Fibroblast of the conjunctiva (primary cell): ENCODE data around the gene PTPN22.
"Not testable (repeated sequence)": the region's sequence is repeated elsewhere in the genome, so short reads cannot be mapped to it uniquely, and the experiment has no call there.

Experiments
- DNase-seq: peaks from one replicate; pipeline ENCODE4 v3.0.0-alpha.2; 2010; ENCODE audit warnings: low read depth

The PTPN22 gene

GRCh38 chr1:113886417-113887401 lies 15.2 kb upstream of the PTPN22 start:
- DNase-seq: no peak

DNA sequence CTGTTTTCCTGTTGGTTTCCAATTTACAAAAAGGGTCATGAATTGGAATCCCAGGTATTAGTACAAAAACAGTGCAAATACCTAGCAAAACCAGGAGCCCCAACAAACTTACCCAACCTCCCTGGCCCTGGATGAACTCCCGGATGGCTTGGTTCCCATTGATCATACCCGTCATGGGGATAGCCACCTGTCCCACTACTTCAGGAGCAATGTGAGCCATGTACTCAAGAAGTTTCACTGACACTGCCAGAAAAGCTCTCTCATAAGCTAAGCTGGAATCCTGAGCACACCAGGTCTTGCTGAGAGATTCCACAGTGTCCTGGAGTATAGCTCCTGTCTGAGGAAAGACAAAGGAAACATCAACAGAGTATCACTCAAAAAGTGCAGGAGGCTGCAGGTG lies 10.1 kb upstream of the PTPN22 start:
- no peak for DNase-seq

- no peak for DNase-seq
Observed at GRCh38 chr1:113879739-113880038, 8.2 kb upstream of the PTPN22 start.

DNA sequence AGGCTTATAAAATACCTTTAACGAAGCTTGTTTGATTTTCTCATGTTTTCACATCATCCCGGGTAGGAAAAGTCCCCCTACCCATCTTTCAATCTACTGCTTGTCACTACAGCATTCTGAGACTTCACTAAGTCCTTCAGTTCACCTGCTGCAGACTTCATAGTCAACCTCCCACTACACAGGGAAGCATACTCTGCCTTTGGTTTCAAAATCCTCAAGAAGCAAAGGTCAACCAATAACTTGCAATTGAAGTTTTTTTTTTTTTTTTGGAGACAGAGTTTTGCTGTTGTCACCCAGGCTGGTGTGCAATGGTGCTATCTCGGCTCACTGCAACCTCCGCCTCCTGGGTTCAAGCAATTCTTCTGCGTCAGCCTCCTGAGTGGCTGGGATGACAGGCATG lies 4.7 kb upstream of the PTPN22 start:
- DNase-seq: no peak

DNA sequence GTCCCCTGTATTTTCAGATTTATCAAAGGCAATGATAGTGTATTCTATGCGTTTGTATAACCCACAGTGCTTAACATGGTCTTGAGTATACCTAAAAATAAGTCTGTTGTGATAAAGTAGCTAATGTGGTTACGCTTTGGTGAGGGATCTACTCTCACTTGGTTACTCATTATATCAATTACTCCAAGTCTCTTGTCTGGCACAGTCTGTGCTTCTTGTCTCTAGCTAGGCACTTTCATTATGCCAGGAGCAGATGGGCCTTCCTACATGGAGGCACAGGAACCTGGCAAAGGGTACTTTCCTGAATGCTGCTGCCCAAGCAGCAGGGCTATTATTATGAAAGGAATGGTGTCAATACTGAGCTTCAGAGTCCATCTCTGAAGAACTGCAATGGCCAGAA lies 4.2 kb upstream of the PTPN22 start:
- no peak for DNase-seq

GRCh38 chr1:113874012-113874879 lies 2.7 kb upstream of the PTPN22 start:
- no peak for DNase-seq

DNA sequence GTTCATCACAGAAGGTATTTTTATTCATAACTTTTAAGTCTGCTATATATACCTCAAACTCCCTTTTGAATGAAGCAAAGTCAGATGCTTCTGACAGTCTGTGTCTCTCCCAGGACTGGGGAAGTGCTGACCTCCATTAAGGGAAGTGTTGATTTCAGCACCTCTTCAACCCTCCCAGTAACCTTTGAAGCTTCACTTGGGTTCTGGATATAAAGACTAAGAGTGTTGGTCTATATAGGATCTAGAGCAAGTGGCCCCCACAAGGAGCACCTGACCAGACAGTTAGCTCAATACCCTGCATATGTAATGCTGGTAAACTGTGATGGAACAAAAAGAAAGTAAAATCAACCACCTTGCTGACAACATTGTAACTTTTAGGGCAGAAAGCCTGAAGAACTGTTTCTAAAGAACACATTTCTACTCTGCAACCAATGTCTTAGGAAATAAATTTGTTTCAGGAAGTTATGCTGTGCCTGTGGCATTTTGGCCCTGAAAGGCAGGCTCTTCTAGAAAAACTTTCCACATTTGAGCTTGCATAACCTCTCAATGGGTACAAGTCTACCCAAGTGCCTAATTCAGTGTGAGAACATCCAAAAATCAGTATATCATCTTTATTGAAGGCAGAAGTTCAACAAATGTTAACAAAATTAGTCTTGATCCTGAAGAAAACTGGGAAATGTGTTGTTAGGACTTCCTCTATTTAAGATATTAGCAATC lies 865 bp upstream of the PTPN22 start:
- DNase-seq: no peak

- no peak for DNase-seq
Observed at GRCh38 chr1:113870778-113871177, 734 bp downstream of the PTPN22 start.

- DNase-seq: no peak
Observed at GRCh38 chr1:113868387-113869083, 3.0 kb downstream of the PTPN22 start.

DNA sequence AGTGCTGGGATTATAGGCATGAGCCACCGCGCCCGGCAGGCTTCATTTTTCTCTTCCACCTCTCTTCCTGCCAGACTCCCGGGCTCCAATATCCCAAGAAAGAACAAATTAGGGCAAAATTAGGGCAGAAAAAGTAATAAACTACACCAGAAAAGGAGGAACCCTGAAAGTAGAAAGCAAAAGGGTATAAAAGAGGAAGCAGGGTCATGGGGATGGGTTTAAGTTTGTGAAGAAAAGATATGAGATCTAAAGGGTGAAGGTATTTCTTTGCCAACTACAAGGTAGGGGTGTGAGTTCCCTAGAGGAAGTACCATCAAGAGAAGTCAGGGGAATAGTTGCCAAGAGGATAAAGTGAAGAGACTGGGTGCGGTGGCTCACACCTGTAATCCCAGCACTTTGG lies 9.9 kb downstream of the PTPN22 start:
- DNase-seq: no peak

DNA sequence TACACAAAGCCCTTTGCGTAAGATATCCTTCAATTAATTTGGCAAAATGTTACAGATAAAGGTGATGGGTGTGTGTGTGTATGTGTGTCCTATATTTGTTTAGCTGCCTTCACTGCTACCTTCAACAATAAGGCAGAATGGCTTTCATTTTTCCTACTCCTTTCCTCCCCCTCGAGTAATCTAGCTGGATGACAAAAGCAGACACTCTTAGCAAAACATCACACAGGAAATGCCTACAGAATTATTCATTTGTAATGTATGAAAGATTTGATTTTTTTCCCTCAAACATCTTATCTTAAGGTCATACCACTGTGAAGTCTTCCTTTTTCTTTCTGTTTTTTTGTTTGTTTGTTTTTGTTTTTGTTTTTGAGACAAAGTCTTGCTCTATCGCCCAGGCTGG lies 10.6 kb downstream of the PTPN22 start:
- DNase-seq: peak; percentile 9

GRCh38 chr1:113859478-113860175 lies 11.9 kb downstream of the PTPN22 start:
- DNase-seq: no peak

- DNase-seq: no peak
Observed at GRCh38 chr1:113858982-113859381, 12.5 kb downstream of the PTPN22 start.

GRCh38 chr1:113858418-113858817 lies 13.1 kb downstream of the PTPN22 start:
- no peak for DNase-seq

GRCh38 chr1:113857776-113858175 lies 13.7 kb downstream of the PTPN22 start:
- DNase-seq: no peak

DNA sequence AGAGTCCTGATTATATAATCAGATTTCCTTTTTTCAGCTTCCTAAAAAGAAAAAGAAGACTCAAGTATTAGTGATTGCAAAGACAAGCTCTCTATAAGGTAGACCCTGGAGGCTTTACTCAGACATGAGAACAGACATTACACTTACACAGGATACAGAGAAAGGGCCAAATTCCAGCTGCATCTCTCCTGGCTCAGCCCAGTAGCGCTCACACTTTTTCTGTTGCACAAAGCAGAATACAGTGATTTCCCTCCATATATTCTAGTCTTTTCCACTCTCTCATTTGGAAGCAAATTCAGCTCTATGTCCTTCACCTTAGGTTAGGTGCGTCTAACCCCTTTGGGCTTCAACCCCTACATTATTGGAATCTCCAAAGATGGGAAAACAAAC lies 15.1 kb downstream of the PTPN22 start:
- DNase-seq: no peak

DNA sequence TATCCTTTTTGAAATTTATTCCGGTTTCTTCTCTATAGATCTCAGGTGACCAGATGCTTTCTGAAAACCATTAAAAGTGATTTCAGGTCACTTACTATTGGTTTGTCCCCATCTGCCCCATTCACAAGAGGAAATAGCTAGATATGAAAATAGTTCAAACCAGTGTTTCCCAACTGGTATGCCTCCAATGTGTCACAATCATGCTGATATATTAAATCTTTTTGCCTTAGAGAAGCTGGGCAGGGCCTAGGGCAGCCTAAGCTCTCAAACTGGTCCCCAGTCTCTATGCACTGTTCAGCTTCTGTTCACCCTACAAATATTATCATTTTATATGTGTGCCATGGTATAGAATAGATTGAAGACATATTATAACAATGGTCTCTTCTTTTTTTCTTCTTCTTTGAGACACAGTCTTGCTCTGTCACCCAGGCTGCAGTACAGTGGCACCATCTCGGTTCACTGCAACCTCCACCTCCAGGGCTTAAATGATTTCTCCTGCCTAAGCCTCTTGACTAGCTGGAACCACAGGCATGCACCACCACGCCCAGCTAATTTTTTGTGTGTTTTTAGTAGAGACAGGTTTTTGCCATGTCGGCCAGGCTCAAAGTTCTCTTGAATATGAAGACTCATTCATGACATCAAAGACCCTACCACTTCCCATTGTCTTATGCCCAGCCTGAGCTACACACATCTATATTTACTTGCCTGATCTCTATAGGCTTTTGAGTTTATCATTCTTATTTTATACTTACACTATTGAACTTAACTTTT lies 15.7 kb downstream of the PTPN22 start:
- no peak for DNase-seq

- no peak for DNase-seq
Observed at GRCh38 chr1:113854234-113854633, 17.3 kb downstream of the PTPN22 start.

DNA sequence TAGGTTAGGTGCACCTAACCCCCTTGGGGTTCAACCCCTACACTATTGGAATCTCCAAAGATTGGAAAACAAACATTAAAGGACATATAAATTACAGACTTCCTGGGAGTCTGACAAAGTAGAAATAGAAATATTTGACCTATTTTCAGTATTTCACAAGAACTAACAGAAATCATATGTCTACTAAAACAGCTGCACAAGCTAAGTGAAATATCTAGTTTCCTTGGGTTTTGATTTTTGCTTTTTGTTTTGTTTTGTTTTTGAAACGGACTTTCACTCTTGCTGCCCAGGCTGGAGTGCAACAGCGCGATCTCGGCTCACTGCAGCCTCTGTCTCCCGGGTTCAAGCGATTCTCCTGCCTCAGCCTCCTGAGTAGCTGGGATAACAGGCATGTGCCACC lies 18.8 kb downstream of the PTPN22 start:
- DNase-seq: not testable (repeated sequence)

GRCh38 chr1:113850127-113850796 lies 21.2 kb downstream of the PTPN22 start:
- DNase-seq: no peak
